Heart right ventricle (tissue), 16 donors: ENCODE results near the gene ST6GALNAC3. TPM values are rescaled to one million over a fixed set of nuclear protein-coding genes. Genes with fewer than 3 reads are reported as not detected.

Source experiments
- ATAC-seq, 8 donors: fragments of 200-7000 bp; cut with Tn5 transposase; one replicate each; pipeline ENCODE4 v1.9.1; 2020; ENCODE audit warnings: mild to moderate bottlenecking in 8 of 8, moderate library complexity in 8 of 8, moderate number of reproducible peaks in 1 of 8
- DNase-seq, 2 donors: peaks; one replicate each; pipeline ENCODE4 v3.0.0-alpha.2; 2020
- H3K27ac ChIP-seq, 10 donors: fragments of 200-600 bp; sonication (generic) in 2 of 10; one replicate each; pipeline versions ENCODE4 v1.5.0 to v1.8.0; 2020 to 2022; ENCODE audit warnings: mild to moderate bottlenecking in 3 of 10
- H3K27me3 ChIP-seq, 7 donors: fragments of 200-600 bp; one replicate each; pipeline ENCODE4 v1.8.0; 2021 to 2022; ENCODE audit warnings: mild to moderate bottlenecking in 2 of 7
- H3K36me3 ChIP-seq, 9 donors: fragments of 200-600 bp; sonication (generic) in 1 of 9; one replicate each; pipeline versions ENCODE4 v1.5.0 to v1.8.0; 2020 to 2022; ENCODE audit warnings: mild to moderate bottlenecking in 2 of 9
- H3K4me1 ChIP-seq, 9 donors: fragments of 200-600 bp; sonication (generic) in 1 of 9; one replicate each; pipeline versions ENCODE4 v1.5.0 to v1.8.0; 2020 to 2022; ENCODE audit warnings: mild to moderate bottlenecking in 4 of 9
- H3K4me3 ChIP-seq, 10 donors: fragments of 200-600 bp; sonication (generic) in 2 of 10; one replicate each; pipeline versions ENCODE4 v1.5.0 to v1.8.0; 2020 to 2022; ENCODE audit warnings: mild to moderate bottlenecking in 7 of 10, moderate library complexity in 2 of 10
- H3K9me3 ChIP-seq, 11 donors: fragments of 200-600 bp in 10 of 11; sonication (generic) in 2 of 11; one replicate each; pipeline versions ENCODE4 v1.5.0 to v1.8.0; 2013 to 2022; ENCODE audit warnings: mild to moderate bottlenecking in 2 of 11, control low read depth in 1 of 11, moderate library complexity in 1 of 11
- WGBS, 2 donors: extraction: QIAGEN DNeasy Blood & Tissue Kit; methylation state at CpG; one replicate each; pipeline ENCODE4 v1.1.7; 2013; ENCODE audit warnings: inconsistent platforms in 1 of 2; 5-methylcytosine and 5-hydroxymethylcytosine counted together
- intact Hi-C, 10 donors: fragments of 100-400 bp; cut with DNase I; formaldehyde crosslinking; loops; one replicate each; pipeline versions ENCODE4 v1.11.1 to v1.14.2; 2022
- polyA plus RNA-seq, 2 donors: library from polyadenylated mRNA; stranded (reverse); fragments of 200-250 nt; gene quantifications; one replicate each; pipeline ENCODE4 v1.2.3, GENCODE V29; 2013
- total RNA-seq, 10 donors: library from RNA; stranded (reverse); fragmentation: NEBNext Ultra II Directional in 3 of 10; extraction: Animal tissue kit (Norgen Biotek cat#: 25700) in 3 of 10; gene quantifications; one replicate each; pipeline versions ENCODE4 v1.2.1 to v1.2.4, GENCODE V29; 2021 to 2023
- TF ChIP-seq, protein P1 (sequence below), 9 donors: fragments of 200-600 bp; sonication (generic) in 2 of 9; IDR thresholded peaks; one replicate each; pipeline versions ENCODE4 v1.5.0 to v1.8.0; 2021 to 2022; ENCODE audit warnings: antibody characterized with exemption in 9 of 9, mild to moderate bottlenecking in 5 of 9, moderate library complexity in 1 of 9
- donor health status: Arrhythmogenic right ventricular cardiomyopathy.
- donor health status: ischemic (EF 13 %, LVEDD 7.1; RV severe dilation, severe dysfunction).
- donor health status: healthy with polysubstance abuse.
- donor health status: DM: no; HTN: yes; CAD: no.
- donor health status: DM: no; HTN: no; CAD: no.
- donor health status: ischemic (EF 25% LVEDD 6.9; RV normal size, moderate dysfunction).
- donor health status: ischemic (EF 25% LVEDD 5.7; RV mildly dilated, moderate dysfunction).
- donor health status: healthy.
- donor health status: DM: yes; HTN: yes; CAD: no.
- donor health status: Ischemic cardiomyopathy.
- donor health status: ischemic (EF 35%, LVEDD 5.7; RV mildly dilated, moderate dysfunction).
- donor health status: nonischemic (EF 11% LVEDD 7.7; RV severe dilation, severe dysfunction).
- donor health status: DM: yes; HTN: yes; CAD: no.
- donor health status: PGD.
- donor health status: ischemic (EF 29% LVEDD 5.4; RV normal size, mild dysfunction).
- donor health status: nonischemic (EF 23%, LVEDD 6.1; RV moderate dilation, normal function).

ST6GALNAC3 gene
- total and polyA plus RNA-seq, 12 donors = 2.8 to 10.3 (median 4.8) TPM

DNA sequence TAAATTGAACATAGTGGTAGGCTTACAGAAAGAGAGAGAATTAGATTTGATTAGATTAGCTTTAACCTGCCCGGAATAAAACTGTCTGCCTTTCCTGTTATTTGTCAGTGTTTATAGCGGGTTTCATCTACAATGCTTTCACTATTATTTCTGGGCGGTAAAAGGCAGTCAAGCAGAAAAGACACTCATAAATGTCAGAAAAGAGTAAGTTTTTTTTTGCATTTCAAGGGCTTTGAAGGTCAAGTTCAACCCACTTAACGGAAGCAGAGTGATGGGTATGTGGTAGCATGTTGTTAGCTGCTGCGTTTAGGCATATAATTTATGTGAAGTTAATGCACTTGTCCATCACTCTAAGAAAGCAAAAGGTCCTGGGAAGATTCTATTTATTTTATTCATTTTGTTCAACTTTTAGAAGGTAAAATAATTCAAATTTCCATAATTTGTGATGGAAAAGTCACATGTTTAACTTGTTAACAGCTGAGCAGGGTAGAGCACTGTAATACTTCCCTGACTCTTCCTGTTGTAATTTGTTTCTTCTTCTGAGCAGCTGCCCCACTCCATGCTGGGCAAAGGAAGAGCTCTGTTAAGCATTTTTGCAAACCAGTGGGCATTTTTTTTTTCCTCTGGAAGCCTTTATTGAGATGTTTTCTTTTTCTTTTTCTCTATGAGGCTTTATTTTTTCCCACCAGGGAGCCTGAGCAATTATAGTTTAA lies 220.1 kb downstream of the ST6GALNAC3 start:
- no peaks in the 10 kb centered on the region for H3K36me3 ChIP-seq
- intact Hi-C loops = no loop called here
- no peaks in the 10 kb centered on the region for H3K9me3 ChIP-seq
- TF ChIP-seq, protein P1, sequence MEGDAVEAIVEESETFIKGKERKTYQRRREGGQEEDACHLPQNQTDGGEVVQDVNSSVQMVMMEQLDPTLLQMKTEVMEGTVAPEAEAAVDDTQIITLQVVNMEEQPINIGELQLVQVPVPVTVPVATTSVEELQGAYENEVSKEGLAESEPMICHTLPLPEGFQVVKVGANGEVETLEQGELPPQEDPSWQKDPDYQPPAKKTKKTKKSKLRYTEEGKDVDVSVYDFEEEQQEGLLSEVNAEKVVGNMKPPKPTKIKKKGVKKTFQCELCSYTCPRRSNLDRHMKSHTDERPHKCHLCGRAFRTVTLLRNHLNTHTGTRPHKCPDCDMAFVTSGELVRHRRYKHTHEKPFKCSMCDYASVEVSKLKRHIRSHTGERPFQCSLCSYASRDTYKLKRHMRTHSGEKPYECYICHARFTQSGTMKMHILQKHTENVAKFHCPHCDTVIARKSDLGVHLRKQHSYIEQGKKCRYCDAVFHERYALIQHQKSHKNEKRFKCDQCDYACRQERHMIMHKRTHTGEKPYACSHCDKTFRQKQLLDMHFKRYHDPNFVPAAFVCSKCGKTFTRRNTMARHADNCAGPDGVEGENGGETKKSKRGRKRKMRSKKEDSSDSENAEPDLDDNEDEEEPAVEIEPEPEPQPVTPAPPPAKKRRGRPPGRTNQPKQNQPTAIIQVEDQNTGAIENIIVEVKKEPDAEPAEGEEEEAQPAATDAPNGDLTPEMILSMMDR (IDR thresholded peaks at IDR 0.05) = no peak
- H3K27me3 ChIP-seq = no peaks in the 10 kb centered on the region
- H3K4me3 ChIP-seq = no peak overlapping the region
- H3K4me1 ChIP-seq = no peaks in the 10 kb centered on the region
- H3K27ac ChIP-seq = peak overlapping the region in 1 of 10 donors; percentile 29
- WGBS, 2 donors = 71 to 84% methylated on average over 5 of the region's 5 CpGs
- no peak for DNase-seq
- no peak for ATAC-seq

DNA sequence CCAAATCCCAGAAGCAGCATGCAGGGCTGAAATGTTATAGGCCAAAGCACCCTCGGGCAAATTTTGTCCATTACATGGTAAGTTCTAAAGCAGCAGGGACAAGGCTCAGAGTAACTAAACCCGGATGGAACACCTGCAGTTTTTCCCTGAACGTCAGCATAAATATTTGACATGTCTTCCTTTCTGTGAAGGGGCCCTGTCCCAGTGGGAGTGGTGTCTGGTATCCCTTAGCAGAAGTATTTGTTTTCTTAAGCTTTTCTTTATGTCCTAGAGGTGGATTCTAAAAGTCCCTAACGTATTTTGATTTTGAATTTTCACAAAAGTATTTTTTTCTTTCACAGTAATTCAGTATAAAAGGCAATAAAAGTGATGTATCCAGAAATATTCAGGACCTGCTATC lies 223.9 kb downstream of the ST6GALNAC3 start:
- DNase-seq = no peak
- Histone ChIP-seq H3K27me3 (no peaks in the 10 kb centered on the region), H3K4me3 (no peak overlapping the region), H3K9me3 (no peaks in the 10 kb centered on the region), H3K4me1 (no peaks in the 10 kb centered on the region), H3K36me3 (no peaks in the 10 kb centered on the region), H3K27ac (no peak overlapping the region)
- intact Hi-C loops = no loop called here
- TF ChIP-seq, protein P1 (IDR thresholded peaks at IDR 0.05) = no peak
- 70 to 78% methylated on average over 4 of the region's 4 CpGs for WGBS, 2 donors
- ATAC-seq = no peak

DNA sequence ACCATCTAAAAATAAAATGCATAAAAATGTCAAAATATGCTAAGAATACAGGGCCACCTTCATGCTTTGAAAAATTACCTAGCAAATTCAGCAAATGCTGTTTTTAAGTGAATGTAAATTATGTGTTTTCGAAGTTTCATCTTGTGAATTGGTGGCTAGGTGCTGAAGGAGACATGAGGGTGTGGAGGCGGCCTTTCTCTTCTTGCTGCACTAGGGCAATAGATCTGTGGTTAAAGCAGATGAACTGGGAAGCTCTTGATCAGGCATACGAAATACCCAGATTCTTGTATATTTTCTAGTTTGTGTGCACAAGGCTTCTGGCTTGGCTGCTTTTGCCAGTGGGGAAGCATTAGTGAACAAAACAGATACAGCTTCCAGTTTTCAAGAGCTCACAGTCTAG lies 224.5 kb downstream of the ST6GALNAC3 start:
- Histone ChIP-seq H3K4me1 (no peaks in the 10 kb centered on the region), H3K27ac (no peak overlapping the region), H3K9me3 (no peaks in the 10 kb centered on the region), H3K4me3 (no peak overlapping the region), H3K27me3 (no peaks in the 10 kb centered on the region), H3K36me3 (no peaks in the 10 kb centered on the region)
- TF ChIP-seq, protein P1 (IDR thresholded peaks at IDR 0.05) = no peak
- no peak for DNase-seq
- intact Hi-C loops = no loop called here
- no peak for ATAC-seq
- 95 to 96% methylated on average over 3 of the region's 3 CpGs for WGBS, 2 donors

DNA sequence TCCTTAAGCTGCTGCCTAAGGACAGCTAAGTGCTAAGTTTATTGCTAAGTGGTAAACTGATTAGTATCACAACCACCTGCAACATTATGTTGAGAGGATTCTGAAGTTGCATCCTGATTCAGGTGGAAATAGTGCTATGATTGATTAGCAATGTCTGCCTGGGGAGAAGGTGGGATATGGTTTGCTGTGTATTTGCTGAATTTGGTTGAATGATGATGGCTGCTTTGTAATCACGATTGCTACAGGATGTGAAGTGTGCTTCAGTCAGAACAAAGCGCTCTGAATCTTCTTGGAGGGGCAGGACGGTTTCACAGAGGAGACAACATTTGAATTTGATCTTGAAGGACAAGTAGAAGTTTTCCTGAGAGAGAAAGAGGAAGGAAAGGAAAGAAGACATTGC lies 226.0 kb downstream of the ST6GALNAC3 start:
- DNase-seq = no peak
- 82 to 84% methylated on average over 3 of the region's 3 CpGs for WGBS, 2 donors
- Histone ChIP-seq H3K4me3 (no peak overlapping the region), H3K27me3 (no peaks in the 10 kb centered on the region), H3K36me3 (no peaks in the 10 kb centered on the region), H3K27ac (no peak overlapping the region), H3K9me3 (no peaks in the 10 kb centered on the region), H3K4me1 (no peaks in the 10 kb centered on the region)
- ATAC-seq = no peak
- intact Hi-C loops = no loop called here
- TF ChIP-seq, protein P1 (IDR thresholded peaks at IDR 0.05) = no peak
